GOT3 (cell line): ENCODE data around the gene RNF224.

Experiments
- DNase-seq: peaks from one replicate; lab custom pipeline; 2025; ENCODE audit warnings: mixed read lengths; lab: John Stamatoyannopoulos, UW

The RNF224 gene

DNA sequence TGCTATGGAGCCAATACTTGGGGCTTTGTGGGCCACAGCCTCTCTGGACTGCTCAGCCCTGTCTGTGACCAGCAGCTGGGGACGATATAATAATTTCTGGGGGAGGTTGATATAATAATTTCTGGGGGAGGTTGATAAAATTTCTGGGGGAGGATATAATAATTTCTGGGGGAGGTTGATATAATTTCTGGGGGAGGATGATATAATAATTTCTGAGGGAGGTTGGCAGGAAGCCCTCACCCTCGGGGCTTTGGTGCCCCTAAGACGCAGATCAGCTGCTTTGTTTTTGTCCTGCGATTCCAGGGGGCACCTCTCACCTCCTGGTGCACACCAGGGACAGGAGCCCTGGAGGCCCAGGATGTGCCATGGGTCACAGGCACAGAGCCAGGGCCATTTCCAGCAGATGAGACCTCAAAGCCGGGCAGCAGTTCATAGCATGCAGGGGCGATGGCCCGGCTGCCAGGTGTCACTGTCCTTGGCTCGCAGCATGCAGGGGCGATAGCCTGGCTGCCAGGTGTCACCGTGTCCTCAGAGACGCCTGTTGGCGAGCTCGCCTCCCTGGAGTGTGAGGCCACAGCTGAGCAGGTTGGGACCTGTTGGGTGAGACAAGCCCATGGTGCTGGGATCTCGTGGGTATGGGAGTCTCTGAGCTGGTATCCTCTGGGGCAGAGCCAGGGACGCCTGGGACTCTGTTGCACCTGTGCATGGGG lies 46.5 kb downstream of the RNF224 start:
- no peak for DNase-seq

DNA sequence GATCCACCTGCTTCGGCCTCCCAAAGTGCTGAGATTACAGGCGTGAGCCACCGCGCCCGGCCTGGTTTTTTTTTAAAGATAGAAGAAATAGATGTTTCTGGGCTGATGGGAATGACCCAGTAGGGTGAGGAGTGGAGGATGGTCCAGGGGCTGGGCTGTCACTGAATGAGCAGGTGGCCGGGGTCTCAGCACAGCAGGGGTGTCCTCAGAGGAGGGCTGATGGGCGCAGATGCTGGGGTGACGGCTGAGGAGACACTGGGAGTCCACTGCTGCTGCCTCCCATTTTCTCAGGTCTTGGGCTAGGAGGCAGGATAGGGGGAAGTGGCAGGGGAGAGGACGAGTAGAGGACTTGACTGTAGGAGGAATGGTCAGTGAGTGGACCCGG lies 47.9 kb downstream of the RNF224 start:
- DNase-seq, result no peak

DNA sequence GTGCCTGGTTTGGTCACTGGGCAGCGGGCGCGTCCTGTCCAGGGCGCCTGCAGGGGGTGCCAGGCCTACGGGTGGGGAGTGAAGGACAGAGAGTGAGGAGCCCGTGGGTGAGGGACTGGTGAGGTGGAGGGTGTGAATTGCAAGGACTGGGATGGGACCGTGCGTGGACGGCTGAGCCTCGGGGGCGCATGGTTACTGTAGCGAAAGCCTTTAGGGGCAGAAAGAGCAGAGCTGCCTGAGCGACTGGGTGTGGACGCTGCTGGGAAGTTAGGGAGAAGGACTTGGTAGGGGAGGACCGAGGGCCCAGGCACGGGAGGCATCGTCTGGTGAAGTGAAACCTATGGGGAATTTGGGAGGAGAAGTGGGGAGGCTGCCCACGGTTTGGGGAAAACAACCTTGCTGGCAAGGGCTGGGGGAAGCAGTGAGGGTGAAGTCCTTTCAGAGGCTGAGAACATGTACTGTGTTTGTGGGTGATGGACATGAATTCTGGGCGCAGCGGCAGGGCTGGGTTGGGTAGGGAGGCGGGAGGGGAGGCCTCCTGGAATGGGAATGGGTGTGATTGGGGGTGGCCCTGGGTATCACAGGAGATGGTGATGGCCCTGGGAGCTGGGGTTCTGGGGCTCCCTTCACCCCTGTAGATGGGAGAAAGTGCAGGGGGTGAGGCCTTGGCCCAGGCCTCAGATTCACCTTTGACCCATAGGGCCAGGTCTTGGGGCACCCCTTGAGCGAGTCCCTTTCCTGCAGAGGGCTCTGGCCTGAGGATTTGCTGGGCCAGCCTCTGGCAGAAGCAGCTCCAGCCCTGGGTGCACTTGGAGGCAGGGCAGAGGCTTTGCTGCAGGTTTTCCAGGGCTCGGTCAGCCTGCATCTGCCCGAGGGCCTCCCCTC lies 48.5 kb downstream of the RNF224 start:
- DNase-seq, result no peak

DNA sequence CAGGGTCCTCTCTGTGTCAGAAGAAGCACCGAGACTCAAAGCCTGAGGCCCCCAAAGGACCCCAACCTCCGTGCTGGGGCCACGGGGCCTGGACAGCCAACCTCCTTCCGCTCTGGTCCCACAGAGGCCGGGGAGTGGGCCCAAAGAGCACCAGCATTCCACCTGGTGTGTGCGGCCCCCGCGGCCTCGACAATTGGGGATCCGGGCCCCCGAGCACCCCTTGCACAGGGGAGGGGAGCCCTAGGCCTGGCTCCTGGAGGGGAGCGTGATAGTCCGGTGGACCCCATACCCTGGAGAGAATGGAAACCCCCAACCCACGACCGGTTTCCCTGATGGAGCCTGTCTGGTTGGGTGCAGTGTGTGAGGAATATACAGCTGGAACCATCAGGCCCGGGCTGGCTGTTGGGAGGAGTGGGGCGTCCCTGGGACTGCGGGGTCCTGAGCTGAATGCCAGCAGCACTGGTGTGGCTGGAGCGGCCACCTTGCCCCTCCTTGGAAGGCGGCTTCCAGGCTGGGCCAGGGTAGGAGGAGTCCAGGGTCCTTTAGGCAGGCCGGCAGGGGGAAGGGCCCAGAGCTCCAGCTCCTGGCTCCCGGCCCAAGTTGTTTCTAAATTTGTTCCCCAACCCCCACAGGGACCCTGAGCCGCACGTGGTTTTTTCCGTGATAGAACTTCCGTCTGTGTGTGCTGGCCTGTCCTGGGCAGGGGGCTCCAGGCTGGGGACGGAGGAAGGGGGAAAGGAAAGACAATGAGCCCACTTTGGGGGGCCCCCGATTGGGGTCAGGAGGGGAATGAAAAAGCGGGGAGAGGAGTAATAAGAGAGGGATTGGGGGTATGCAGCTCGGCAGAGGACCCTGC lies 49.4 kb downstream of the RNF224 start:
- DNase-seq, result no peak

DNA sequence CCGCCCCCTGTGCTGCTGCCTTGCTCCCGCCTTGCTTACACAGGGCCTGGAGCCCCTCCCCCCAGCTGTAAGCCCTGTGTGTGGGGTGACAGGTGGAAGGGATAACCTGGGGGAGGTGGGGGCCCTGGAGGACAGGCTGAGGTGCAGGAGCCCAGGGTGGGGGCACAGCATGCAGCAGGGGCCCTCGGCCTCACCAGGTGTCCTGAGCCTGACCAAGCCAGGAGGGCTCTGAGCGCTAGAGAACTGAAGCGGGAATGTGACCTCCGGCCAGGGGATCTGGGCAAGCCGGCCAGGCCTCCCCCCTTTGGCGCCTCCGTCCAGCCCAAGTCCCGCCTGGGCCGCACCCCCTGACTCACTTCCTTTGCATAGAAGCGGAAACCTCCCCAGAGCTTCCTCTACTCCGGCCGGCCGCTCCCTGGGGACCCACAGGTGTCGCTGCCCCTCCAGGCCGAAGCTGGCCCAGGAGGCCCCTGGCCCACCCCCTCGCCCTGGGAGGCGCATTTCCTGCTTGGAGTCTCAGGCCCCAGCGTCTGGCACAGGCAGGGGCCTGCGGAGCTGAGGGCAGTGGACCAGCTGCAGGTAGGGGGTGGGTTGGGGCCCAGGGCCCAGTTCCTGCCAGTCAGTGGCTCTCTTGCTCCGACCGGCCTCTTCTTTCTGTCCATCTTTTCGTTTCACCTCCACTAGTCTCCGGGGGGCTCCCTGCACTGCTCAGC lies 50.2 kb downstream of the RNF224 start, which contains the start of gene TOR4A:
Gene TOR4A, plus strand, starts transcription at position 398 of the 713 bp plus-strand sequence. CDS start 964 bp downstream, outside the sequence.
- no peak for DNase-seq

DNA sequence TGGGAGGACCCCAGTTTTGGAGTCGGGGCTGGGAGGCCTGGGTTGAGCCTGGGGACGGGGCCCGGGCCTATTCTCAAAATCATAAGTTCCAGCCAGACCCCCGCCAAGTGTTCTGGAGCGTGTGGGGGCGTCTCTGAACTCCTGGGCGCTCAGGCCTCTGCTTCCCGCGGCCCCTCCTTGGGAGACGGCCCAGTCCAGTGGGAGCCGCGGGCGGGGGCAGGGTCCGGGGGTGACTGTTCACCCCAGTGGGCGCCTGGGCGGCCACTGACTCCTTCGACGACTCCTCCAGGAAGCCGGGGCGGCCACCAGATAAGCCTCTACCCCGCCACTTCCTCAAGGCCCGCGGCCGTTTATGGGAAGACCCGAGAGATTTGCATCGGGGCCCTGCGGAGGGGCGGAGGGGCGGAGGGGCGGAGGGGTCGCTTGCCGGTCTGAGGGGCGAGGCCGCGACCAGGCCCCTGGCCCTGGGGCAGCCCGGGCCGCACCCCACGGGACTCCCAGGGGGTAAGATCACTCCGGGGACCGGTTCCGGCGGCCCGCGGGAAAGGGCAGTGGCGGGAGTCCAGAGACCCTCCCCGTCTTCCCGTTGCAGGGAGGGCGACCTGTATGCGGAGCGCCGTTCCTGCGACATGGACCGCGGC lies 50.9 kb downstream of the RNF224 start:
- DNase-seq, result no peak
